Ovary (tissue), 3 donors: ENCODE measurements around the gene RNF214.

ENCODE experiments used
- POLR2A ChIP-seq: fragments of 450-650 bp; IDR thresholded peaks from one replicate; pipeline ENCODE4 v1.6.1; 2017; ENCODE audit warnings: antibody characterized with exemption, mild to moderate bottlenecking, moderate library complexity
- TF ChIP-seq, protein P1 (sequence below), 3 donors: fragments of 450-650 bp in 2 of 3; fragments of 200-600 bp in 1 of 3; IDR thresholded peaks; one replicate each; pipeline versions ENCODE4 v1.5.1 to v1.8.0; 2016 to 2022; ENCODE audit warnings: antibody characterized with exemption in 3 of 3, mild to moderate bottlenecking in 1 of 3
- donor health status: DM: no; HTN: no; CAD: no.

- TF ChIP-seq, protein P1, sequence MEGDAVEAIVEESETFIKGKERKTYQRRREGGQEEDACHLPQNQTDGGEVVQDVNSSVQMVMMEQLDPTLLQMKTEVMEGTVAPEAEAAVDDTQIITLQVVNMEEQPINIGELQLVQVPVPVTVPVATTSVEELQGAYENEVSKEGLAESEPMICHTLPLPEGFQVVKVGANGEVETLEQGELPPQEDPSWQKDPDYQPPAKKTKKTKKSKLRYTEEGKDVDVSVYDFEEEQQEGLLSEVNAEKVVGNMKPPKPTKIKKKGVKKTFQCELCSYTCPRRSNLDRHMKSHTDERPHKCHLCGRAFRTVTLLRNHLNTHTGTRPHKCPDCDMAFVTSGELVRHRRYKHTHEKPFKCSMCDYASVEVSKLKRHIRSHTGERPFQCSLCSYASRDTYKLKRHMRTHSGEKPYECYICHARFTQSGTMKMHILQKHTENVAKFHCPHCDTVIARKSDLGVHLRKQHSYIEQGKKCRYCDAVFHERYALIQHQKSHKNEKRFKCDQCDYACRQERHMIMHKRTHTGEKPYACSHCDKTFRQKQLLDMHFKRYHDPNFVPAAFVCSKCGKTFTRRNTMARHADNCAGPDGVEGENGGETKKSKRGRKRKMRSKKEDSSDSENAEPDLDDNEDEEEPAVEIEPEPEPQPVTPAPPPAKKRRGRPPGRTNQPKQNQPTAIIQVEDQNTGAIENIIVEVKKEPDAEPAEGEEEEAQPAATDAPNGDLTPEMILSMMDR (IDR thresholded peaks at IDR 0.05), result no peak
- TF ChIP-seq POLR2A, result no peak
Measured at GRCh38 chr11:117319214-117319840, 86.9 kb downstream of the RNF214 start.
